ENCODE data around the gene ABHD2.
"Not testable (repeated sequence)": the region's sequence is repeated elsewhere in the genome, so short reads cannot be mapped to it uniquely, and the experiment has no call there.

ABHD2 gene

GRCh38 chr15:89119489-89120478 lies 31.5 kb downstream of the ABHD2 start:
- no peak for DNase-seq (ENCODE audit: low read depth in 2 of 2, low spot score in 1 of 2)

- DNase-seq (ENCODE audit: low read depth in 2 of 2, low spot score in 1 of 2), result not testable (repeated sequence)
These were observed 32.3 kb downstream of the ABHD2 start for GRCh38 chr15:89120479-89121000.

GRCh38 chr15:89121414-89121813 lies 33.2 kb downstream of the ABHD2 start:
- no peak for DNase-seq (ENCODE audit: low read depth in 2 of 2, low spot score in 1 of 2)

- no peak for DNase-seq (ENCODE audit: low read depth in 2 of 2, low spot score in 1 of 2)
These were observed 34.4 kb downstream of the ABHD2 start for GRCh38 chr15:89122505-89123180.

- DNase-seq (ENCODE audit: low read depth in 2 of 2, low spot score in 1 of 2), result no peak
These were observed 34.9 kb downstream of the ABHD2 start for GRCh38 chr15:89123181-89123525.

GRCh38 chr15:89125088-89125826 lies 37.0 kb downstream of the ABHD2 start:
- DNase-seq (ENCODE audit: low read depth in 2 of 2, low spot score in 1 of 2), result no peak

GRCh38 chr15:89126009-89126408 lies 37.8 kb downstream of the ABHD2 start:
- no peak for DNase-seq (ENCODE audit: low read depth in 2 of 2, low spot score in 1 of 2)

GRCh38 chr15:89127054-89127702 lies 38.9 kb downstream of the ABHD2 start:
- no peak for DNase-seq (ENCODE audit: low read depth in 2 of 2, low spot score in 1 of 2)

GRCh38 chr15:89128320-89129122 lies 40.3 kb downstream of the ABHD2 start:
- no peak for DNase-seq (ENCODE audit: low read depth in 2 of 2, low spot score in 1 of 2)

- DNase-seq (ENCODE audit: low read depth in 2 of 2, low spot score in 1 of 2), result peak in 1 of 2 donors; percentile 22
These were observed 41.0 kb downstream of the ABHD2 start for GRCh38 chr15:89129123-89129815.

GRCh38 chr15:89129816-89130134 lies 41.5 kb downstream of the ABHD2 start:
- DNase-seq (ENCODE audit: low read depth in 2 of 2, low spot score in 1 of 2), result no peak

- DNase-seq (ENCODE audit: low read depth in 2 of 2, low spot score in 1 of 2), result no peak
These were observed 41.9 kb downstream of the ABHD2 start for GRCh38 chr15:89130201-89130600.

- DNase-seq (ENCODE audit: low read depth in 2 of 2, low spot score in 1 of 2), result no peak
These were observed 43.5 kb downstream of the ABHD2 start for GRCh38 chr15:89131731-89132130.

- no peak for DNase-seq (ENCODE audit: low read depth in 2 of 2, low spot score in 1 of 2)
These were observed 44.6 kb downstream of the ABHD2 start for GRCh38 chr15:89132611-89133507.

GRCh38 chr15:89135387-89136077 lies 47.3 kb downstream of the ABHD2 start:
- not testable (repeated sequence) for DNase-seq (ENCODE audit: low read depth in 2 of 2, low spot score in 1 of 2)

- no peak for DNase-seq (ENCODE audit: low read depth in 2 of 2, low spot score in 1 of 2)
These were observed 48.0 kb downstream of the ABHD2 start for GRCh38 chr15:89136078-89136806.
